ENCODE data around the gene CYP46A1.
"Not testable (repeated sequence)": the region's sequence is repeated elsewhere in the genome, so short reads cannot be mapped to it uniquely, and the experiment has no call there.

Gene CYP46A1

GRCh38 chr14:99650189-99650588 is 33.9 kb upstream of the CYP46A1 start:
- Mint-ChIP-seq H3K27me3 (peaks cover 42% of the 10 kb centered on the region), H3K27ac (no peak overlapping the region), H3K4me1 (ENCODE audit: low read depth) (no peaks in the 10 kb centered on the region), H3K9me3 (no peaks in the 10 kb centered on the region), H3K4me3 (no peak overlapping the region), H3K36me3 (ENCODE audit: low read depth) (no peaks in the 10 kb centered on the region)

- Mint-ChIP-seq H3K36me3 (ENCODE audit: low read depth) (no peaks in the 10 kb centered on the region), H3K27ac (no peak overlapping the region), H3K27me3 (peaks cover 41% of the 10 kb centered on the region), H3K4me3 (no peak overlapping the region), H3K4me1 (ENCODE audit: low read depth) (no peaks in the 10 kb centered on the region), H3K9me3 (no peaks in the 10 kb centered on the region)
Observed at GRCh38 chr14:99651953-99652746, 31.9 kb upstream of the CYP46A1 start.

GRCh38 chr14:99654235-99654985 is 29.7 kb upstream of the CYP46A1 start:
- Mint-ChIP-seq H3K27ac (no peak overlapping the region), H3K4me1 (ENCODE audit: low read depth) (peaks cover 3% of the 10 kb centered on the region), H3K36me3 (ENCODE audit: low read depth) (no peaks in the 10 kb centered on the region), H3K9me3 (no peaks in the 10 kb centered on the region), H3K4me3 (no peak overlapping the region), H3K27me3 (peaks cover 45% of the 10 kb centered on the region)

- H3K27ac Mint-ChIP-seq: no peak overlapping the region
- H3K9me3 Mint-ChIP-seq: no peaks in the 10 kb centered on the region
- H3K27me3 Mint-ChIP-seq: peaks cover 51% of the 10 kb centered on the region
- no peaks in the 10 kb centered on the region for H3K36me3 Mint-ChIP-seq (ENCODE audit: low read depth)
- H3K4me3 Mint-ChIP-seq: no peak overlapping the region
- peaks cover 3% of the 10 kb centered on the region for H3K4me1 Mint-ChIP-seq (ENCODE audit: low read depth)
Observed at GRCh38 chr14:99655521-99655920, 28.6 kb upstream of the CYP46A1 start.

GRCh38 chr14:99656171-99656570 is 27.9 kb upstream of the CYP46A1 start:
- Mint-ChIP-seq H3K36me3 (ENCODE audit: low read depth) (no peaks in the 10 kb centered on the region), H3K4me3 (no peak overlapping the region), H3K27ac (no peak overlapping the region), H3K9me3 (no peaks in the 10 kb centered on the region), H3K4me1 (ENCODE audit: low read depth) (peaks cover 3% of the 10 kb centered on the region), H3K27me3 (peaks cover 51% of the 10 kb centered on the region)

GRCh38 chr14:99657645-99658155 is 26.4 kb upstream of the CYP46A1 start:
- Mint-ChIP-seq H3K27ac (no peak overlapping the region), H3K9me3 (no peaks in the 10 kb centered on the region), H3K4me1 (ENCODE audit: low read depth) (peaks cover 3% of the 10 kb centered on the region), H3K27me3 (peaks cover 52% of the 10 kb centered on the region), H3K36me3 (ENCODE audit: low read depth) (no peaks in the 10 kb centered on the region), H3K4me3 (no peak overlapping the region)

- H3K4me1 Mint-ChIP-seq (ENCODE audit: low read depth): peaks cover 3% of the 10 kb centered on the region
- no peaks in the 10 kb centered on the region for H3K36me3 Mint-ChIP-seq (ENCODE audit: low read depth)
- no peak overlapping the region for H3K27ac Mint-ChIP-seq
- peaks cover 55% of the 10 kb centered on the region for H3K27me3 Mint-ChIP-seq
- no peak overlapping the region for H3K4me3 Mint-ChIP-seq
- no peaks in the 10 kb centered on the region for H3K9me3 Mint-ChIP-seq
Observed at GRCh38 chr14:99658218-99658845, 25.8 kb upstream of the CYP46A1 start.

GRCh38 chr14:99659333-99659741 is 24.8 kb upstream of the CYP46A1 start:
- Mint-ChIP-seq H3K36me3 (ENCODE audit: low read depth) (no peaks in the 10 kb centered on the region), H3K27me3 (peaks cover 51% of the 10 kb centered on the region), H3K4me3 (no peak overlapping the region), H3K27ac (no peak overlapping the region), H3K9me3 (no peaks in the 10 kb centered on the region), H3K4me1 (ENCODE audit: low read depth) (peaks cover 3% of the 10 kb centered on the region)

- Mint-ChIP-seq H3K36me3 (ENCODE audit: low read depth) (no peaks in the 10 kb centered on the region), H3K27me3 (peaks cover 46% of the 10 kb centered on the region), H3K27ac (no peak overlapping the region), H3K4me1 (ENCODE audit: low read depth) (peaks cover 3% of the 10 kb centered on the region), H3K9me3 (no peaks in the 10 kb centered on the region), H3K4me3 (no peak overlapping the region)
Observed at GRCh38 chr14:99660006-99660566, 24.0 kb upstream of the CYP46A1 start.

- Mint-ChIP-seq H3K27me3 (peaks cover 42% of the 10 kb centered on the region), H3K4me1 (ENCODE audit: low read depth) (peaks cover 3% of the 10 kb centered on the region), H3K27ac (no peak overlapping the region), H3K4me3 (no peak overlapping the region), H3K9me3 (no peaks in the 10 kb centered on the region), H3K36me3 (ENCODE audit: low read depth) (no peaks in the 10 kb centered on the region)
Observed at GRCh38 chr14:99660794-99661193, 23.3 kb upstream of the CYP46A1 start.

GRCh38 chr14:99661206-99661605 is 22.9 kb upstream of the CYP46A1 start:
- not testable (repeated sequence) for H3K4me3 Mint-ChIP-seq; H3K27ac Mint-ChIP-seq; H3K4me1 Mint-ChIP-seq (ENCODE audit: low read depth); H3K36me3 Mint-ChIP-seq (ENCODE audit: low read depth); H3K9me3 Mint-ChIP-seq
- peaks cover 38% of the 10 kb centered on the region for H3K27me3 Mint-ChIP-seq

GRCh38 chr14:99662846-99663245 is 21.3 kb upstream of the CYP46A1 start:
- Mint-ChIP-seq H3K4me1 (ENCODE audit: low read depth) (peaks cover 3% of the 10 kb centered on the region), H3K4me3 (no peak overlapping the region), H3K27me3 (peaks cover 32% of the 10 kb centered on the region), H3K9me3 (no peaks in the 10 kb centered on the region), H3K36me3 (ENCODE audit: low read depth) (no peaks in the 10 kb centered on the region), H3K27ac (no peak overlapping the region)

- Mint-ChIP-seq H3K4me1 (ENCODE audit: low read depth) (peaks cover 3% of the 10 kb centered on the region), H3K27me3 (peaks cover 25% of the 10 kb centered on the region), H3K27ac (no peak overlapping the region), H3K9me3 (no peaks in the 10 kb centered on the region), H3K36me3 (ENCODE audit: low read depth) (no peaks in the 10 kb centered on the region), H3K4me3 (no peak overlapping the region)
Observed at GRCh38 chr14:99663386-99664057, 20.6 kb upstream of the CYP46A1 start.
